SK-N-DZ (cell line): ENCODE measurements around the gene DENND1A.

Experiments
- DNase-seq: peaks from one replicate; pipeline ENCODE4 v3.0.0-alpha.2; 2015; ENCODE audit warnings: low spot score

DENND1A gene

DNA sequence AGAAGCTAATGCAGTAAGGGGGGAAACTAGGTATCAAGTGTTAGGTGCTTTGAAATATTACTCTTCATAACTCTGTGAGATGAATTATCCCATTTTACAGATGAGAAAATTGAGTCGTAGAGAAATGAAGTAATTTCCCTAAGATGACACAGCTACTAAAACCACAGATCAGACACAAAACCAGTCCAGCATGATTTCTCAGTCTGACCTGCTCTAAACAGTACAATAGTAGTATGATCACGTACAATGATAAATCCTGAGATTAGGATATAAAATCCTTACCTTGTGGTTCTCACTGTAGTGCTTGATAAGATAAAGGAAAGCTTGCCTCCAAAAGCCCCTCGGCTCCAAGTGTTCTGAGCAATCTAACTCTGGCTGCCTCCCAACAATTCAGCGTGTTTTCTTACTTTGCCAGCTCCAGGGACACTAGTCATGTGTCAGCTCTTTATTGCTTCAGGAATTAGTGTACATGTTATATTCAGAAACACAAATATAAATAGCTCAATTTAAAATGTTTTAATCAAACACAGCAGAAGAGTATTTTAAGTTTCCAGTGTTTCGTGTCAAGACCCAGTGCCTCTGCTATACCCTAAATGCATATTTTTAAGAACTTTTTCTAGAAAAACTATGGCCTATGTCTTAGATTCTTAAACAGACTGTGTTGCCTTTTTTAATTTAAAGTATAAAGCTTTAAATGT lies 243.6 kb downstream of the DENND1A start:
- no peak for DNase-seq

- DNase-seq = no peak
Measured at GRCh38 chr9:123685489-123686083, 244.3 kb downstream of the DENND1A start.

- DNase-seq = no peak
Measured at GRCh38 chr9:123684393-123685149, 245.4 kb downstream of the DENND1A start.

DNA sequence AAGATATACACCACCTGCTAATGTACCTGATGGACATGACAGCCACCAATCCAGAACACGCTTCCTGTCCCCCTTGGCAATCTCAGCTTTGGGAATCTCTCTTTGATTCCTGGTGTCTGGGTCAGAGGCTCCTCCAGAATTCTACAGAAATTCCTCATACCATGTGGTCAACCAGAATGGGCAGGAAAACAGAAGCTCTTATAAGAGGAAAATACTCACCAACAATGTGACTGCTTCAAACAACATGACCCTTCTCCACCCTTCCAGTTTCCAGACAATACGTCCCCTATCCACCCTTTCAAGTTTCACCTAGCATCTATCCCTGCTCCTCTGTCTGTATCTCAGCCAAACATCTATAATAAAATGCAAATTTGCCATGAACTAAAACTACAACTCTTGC lies 247.2 kb downstream of the DENND1A start:
- DNase-seq = no peak

DNA sequence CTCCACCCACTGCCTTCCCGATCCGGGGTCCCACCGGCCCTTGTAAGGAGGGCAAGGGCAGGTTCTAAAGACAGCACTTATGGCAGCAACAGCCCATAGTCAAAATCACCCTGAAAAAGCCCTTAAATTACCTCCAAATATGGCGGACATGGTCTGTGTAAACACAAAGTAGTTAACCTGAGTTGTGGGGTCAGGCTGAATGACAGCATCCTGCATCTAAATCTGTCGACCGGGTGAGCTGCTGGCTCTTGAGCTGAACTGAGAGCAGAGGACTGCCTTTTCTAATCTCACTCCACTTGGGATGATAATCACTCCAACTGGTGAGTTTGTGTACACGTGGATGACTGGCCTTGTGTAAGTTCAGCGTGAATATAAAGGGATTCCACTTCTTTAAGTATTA lies 249.6 kb downstream of the DENND1A start:
- DNase-seq = no peak

- DNase-seq = no peak
Measured at GRCh38 chr9:123679330-123679987, 250.5 kb downstream of the DENND1A start.

DNA sequence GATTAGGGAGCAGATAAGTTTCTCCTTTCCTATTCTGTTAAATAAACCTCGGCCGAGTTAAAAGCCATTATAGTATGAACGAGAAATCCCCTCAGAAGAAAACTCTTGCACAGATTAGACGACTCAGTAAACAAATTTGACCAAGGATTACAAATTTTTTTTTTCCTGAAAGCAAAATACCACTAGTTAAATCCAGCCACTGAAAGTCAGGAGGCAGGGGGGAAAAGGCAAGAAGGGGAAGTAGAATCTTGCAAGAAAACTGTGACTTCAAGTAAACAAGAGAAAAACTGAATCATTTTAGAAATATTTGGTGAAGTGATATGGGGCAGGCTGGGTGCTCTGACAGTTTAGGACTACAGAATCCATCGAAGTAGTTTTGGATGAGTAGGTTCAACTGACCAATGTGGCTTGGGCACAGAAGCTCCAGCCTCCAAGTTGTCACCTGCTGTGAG lies 251.0 kb downstream of the DENND1A start:
- no peak for DNase-seq

GRCh38 chr9:123678038-123678877 lies 251.7 kb downstream of the DENND1A start:
- no peak for DNase-seq

- DNase-seq = no peak
Measured at GRCh38 chr9:123676869-123677268, 253.1 kb downstream of the DENND1A start.

DNA sequence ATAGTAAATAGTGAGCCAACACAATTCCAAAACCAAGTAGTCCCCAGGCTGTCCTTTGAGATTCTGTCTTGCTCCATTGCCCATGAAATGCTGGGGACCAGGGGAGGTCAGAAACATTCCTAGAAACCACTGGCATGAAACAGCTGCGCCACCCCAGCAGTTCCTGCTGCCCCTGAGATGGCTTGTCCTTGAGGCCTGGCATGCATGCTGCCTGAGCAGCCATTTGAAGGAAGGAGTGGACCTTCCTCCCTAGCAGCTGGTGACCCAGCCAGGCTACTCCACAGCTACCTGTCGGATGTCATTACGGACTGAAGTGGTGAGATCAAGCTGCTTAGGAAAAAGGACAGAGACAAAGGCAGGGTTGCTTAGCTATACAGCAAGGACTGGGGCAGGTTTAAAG lies 260.6 kb downstream of the DENND1A start:
- DNase-seq = no peak

DNA sequence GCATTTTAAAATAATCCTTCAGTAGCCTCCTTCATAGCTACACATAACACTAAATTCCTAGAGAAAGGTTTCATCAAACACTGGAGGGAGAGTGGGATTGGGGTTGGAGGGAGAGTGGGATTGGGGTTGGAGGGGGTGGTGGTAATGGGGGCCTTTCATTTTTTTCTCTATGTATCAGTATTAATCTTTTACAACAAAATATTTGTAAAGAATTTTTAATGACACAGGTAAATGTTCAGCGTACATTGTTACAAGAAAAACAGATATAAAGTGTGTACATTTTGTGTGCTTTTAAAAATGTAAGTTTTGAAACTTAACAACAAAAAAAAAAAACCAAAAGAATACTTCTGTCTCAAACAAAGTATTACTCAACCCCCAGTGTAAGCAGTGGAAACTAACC lies 266.4 kb downstream of the DENND1A start:
- DNase-seq = no peak

DNA sequence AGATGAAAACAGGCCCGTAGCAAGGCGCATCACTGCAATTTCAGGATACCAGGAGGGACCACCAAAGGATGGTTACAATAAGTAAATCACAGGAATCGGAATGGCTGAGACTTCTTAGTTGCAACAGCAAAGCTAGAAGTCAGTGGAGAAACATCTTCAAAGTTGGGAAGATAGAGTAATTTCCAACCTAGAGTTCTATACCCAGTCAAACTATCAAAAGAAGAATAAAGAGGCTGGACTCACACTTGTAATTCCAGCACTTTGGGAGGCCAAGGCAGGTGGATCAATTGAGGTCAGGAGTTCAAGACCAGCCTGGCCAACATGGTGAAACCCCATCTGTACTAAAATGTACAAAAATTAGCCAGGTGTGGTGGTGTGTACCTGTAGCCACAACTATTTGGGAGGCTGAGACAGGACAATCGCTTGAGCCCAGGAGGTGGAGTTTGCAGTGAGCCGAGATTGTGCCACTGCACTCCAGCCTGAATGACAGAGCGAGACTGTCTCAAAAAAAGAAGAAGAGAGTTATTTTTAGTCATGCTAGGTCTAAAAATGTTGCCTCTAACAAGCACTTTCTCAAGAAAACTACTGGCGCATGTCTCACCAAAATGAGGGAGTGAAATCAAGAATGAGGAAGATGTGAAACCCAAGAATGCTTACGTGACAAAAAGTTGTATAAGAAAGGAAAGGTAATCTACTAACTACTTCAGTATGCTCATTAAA lies 267.7 kb downstream of the DENND1A start:
- DNase-seq = no peak

DNA sequence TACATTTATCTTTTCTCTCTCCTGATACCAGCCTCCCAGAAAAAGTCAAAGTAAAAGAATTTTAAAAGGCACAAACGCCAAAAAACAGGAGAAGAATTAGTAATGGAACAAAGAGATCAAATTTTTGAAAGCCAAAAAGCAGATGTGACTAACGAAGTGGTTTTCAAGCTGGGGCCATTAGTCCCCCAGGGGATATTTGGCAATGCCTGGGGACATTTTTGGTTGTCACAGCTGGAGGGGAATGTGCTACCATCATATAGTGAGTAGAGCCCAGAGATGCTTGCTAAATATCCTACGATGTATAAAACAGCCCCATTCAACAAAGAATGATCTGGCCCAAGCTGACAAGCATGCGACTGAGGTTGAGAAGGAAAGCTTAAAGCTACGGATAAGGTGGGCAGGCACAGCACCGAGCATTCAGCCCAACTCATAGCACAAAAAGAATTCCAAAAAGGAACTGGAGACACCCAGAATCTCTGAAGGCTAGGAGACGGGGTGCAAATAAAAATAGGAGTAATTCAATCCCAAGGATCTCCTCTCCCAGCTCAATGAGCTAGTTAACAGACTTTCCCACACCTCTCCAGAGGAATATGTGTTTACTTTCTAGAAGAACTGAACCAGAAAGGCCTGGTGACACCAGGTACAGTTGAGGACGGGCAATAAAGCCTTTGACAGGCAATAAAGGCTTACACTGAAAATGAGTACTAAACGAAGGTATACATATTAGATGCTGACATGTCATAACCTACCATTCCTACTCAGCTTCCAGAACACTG lies 269.0 kb downstream of the DENND1A start:
- no peak for DNase-seq

DNA sequence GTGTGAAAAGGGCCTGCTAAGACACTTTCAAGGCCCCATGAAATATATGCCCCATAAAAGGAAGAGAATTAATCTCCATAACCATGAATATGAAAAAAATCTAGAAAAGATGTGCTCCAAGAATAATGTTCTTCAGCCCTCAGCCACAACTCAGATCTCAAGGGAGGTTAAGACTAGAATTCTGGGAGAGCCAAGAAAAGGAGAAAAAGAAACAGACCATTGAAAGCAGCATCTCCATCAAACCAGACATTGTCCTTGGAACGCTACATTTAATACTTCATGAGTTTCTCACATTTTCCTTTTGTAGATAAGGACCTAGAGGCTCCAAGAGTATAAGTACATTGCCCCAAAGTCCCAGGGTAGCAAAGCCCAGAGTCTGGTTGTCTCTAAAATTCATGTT lies 270.6 kb downstream of the DENND1A start:
- DNase-seq = no peak

DNA sequence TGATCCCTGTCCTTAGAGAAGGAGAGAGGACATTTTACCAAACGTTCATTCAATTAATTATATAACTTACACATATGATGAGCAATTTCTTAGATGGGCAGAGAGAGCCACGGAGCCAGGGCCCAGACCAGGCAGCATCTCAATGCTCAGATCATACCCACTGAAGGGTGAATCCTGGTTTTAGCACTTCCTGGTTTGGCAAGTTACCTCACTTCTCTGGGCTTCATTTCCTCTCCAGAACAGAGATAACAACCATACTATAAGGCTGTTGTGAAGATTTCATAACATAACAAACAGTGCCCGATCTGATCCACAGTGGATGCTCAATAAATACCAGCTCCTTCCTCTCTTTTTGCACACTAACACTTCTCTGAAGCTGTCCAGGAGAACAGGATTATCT lies 271.1 kb downstream of the DENND1A start:
- DNase-seq = no peak

DNA sequence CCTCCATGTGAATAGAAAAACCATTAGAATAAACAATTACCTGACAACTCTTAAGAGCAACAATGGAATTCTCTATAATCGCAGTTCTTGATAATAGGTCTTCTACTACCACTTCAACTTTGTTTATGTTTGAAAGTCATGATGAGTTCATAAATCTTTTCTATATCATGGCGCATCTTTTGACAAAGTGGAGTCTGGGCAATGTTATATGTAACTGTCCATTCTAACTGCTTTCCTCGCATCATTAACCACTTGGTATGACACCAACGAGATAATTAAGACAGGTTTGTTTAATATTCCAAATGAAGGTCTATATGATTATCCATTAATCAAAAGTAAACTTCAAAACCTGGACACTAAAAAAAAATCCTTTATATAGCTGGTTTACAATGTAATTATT lies 272.0 kb downstream of the DENND1A start:
- DNase-seq = no peak

DNA sequence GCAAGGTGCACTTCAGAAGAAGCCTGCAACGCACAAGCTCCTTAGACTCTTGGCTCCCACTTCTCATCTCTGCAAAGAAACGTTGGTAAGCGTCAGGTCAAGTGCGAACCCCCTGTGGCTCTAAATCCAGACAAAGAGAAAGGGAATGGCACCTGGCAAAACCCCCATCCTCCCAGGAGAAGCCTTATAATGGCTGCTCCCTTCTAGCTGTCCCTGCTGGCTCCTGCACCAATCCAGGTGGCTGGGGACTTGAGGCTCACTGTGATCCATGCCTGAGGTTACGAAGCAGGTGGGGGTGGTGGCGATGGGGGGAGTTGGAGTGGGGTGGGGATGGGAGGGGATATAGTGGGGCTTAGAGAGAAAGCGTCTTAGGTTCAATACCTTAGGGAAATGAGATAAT lies 272.8 kb downstream of the DENND1A start:
- DNase-seq = no peak

DNA sequence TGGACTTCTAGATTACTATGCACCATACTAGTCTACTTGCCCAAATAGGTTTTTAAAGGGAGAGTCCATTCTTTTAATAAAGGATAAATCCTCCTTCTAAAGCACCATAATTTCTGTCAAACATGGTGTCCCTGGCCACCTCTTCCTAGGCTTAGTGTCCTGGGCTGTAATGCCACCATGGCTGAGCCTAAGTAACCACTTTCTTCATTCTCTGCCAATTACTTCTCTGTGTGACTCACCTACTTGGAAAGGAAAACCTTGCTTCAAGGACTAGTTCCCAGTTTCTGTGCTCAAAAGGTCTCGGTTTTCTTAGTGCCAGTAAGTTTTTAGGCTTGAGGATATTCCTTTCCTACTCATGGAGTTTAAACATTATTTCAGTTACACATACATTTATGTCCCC lies 273.4 kb downstream of the DENND1A start:
- no peak for DNase-seq

DNA sequence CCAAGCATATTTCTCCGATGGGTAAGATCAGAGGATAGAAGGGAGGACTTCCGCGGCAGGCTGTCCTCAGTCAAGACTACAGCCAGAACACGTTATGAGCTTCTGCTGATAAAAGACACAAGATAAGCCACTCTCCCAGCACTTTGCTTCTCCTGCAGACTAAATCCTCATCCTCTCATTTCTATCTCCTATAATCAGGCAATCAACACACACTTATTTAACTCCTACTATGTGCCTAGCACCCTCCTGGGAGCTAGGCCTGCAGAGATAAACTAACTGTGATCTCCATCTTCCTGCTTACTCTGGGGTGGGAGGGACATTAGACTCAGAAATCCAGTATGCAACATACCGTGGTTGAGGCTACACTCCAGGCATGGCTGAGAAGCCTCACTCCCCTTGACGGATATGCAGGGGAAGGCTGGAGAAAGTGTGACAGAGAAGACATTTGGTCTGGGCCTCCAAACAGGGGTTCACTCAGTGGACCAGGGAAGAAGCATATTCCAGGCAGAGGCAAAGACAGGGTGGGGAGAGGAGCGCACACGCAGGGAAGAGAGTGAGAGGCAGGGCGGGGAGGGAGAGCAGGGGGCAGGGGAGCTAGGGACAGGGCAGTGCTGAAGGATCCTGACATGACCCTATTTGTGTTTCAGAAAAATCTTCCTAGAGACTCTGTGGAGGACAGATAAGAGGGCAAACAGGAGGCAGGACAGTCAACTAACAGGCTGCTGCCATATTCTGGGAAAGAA lies 274.1 kb downstream of the DENND1A start:
- DNase-seq = peak; percentile 60
